H54 (cell line): Measurements from ENCODE around the gene DPP10.

Source experiments
- DNase-seq: peaks from one replicate; pipeline ENCODE4 v3.0.0; 2011; ENCODE audit warnings: low spot score, mixed read lengths; ENCODE audit not compliant: insufficient read length
- FAIRE-seq: peaks from 3 replicates; lab custom pipeline; 2011; peaks lifted over from hg19 to GRCh38; lab: Jason Lieb, UNC
- POLR2A ChIP-seq: IDR thresholded peaks from 2 replicates; pipeline ENCODE4 v1.6.1; 2011; ENCODE audit warnings: low read depth, mild to moderate bottlenecking, low read length

DPP10 gene

DNA sequence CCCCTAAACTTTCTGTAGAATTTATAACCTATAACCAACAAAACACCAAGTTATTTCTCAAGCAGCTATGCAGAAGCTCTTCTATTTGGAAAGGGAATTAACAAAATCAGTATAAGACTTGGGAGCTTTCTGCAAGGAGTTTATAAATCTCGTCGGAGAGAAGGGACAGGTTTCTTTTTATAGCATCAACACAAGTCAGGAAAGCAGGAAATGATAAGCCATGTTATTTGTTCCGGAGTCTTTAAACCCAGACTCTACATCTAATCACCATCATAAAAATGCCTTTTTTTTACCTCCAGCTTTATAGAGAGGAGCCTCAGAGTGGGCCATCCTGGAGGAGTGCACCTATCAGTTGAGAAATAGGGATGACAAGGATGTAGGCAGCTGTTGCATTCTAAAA lies 137.1 kb downstream of the DPP10 start:
- DNase-seq (no peak), FAIRE-seq (no peak)
- no peak for TF ChIP-seq POLR2A

DNA sequence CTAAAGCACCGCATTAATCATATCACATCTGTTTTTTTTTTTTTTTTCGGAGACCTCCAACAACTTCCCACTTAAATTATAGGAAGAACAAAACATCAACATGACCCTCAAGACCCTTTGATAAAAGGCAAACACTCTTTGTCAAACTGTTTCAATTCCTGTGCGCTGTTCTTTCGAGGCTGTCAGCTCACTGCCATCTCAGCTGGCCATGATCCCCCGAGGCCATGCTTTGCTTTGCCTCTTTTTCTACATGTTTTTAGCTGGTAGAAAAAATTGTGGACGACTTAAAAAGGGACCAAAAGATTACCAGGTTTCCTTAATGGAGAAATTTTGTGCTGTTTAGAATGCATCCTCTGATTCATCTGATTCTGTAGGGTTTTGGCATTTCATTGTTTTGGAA lies 138.2 kb downstream of the DPP10 start:
- no peak for FAIRE-seq

DNA sequence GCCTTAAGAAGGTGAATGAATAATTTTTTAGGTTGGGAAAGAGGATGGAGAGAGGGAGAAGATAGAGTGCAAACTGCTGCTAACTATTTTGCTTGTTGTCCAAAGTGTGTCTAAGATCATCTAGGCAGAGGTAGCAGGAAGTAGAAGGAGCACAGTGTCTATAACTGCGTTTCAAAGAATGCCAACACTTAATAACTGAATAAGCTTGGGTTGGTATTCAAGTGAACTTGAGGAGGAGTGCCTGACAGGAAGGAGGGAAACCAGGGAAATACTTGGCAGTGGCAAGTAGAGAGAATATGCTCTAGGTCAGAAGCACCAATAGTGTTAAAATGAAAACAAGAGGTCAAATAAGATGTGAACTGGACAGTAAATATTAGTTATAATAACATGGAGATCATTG lies 155.9 kb downstream of the DPP10 start:
- DNase-seq (no peak), FAIRE-seq (no peak)
- TF ChIP-seq POLR2A = no peak

More for the DNA sequence above, 138.2 kb downstream of the DPP10 start:
- no peak for TF ChIP-seq POLR2A
- DNase-seq = no peak

DNA sequence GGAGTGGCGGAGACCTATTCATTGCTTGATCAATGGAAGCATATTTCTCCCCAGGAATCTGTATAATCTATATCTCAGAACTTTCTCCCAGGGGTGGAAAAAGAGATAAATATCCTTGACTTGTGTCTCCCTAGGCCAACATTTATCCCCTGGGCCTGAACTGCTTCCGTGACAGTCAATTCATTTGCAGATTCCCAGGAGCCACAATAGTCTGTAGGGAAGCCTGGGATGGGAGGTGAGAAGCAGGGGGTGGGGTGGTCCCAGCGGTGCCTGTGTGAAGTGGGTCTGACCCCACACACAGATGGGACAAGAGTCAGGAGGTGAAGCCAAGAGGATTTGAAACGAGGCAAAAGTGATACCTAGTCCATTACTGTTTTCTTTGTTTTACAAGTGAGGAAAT lies 166.8 kb downstream of the DPP10 start:
- FAIRE-seq = no peak
- no peak for TF ChIP-seq POLR2A
- no peak for DNase-seq

DNA sequence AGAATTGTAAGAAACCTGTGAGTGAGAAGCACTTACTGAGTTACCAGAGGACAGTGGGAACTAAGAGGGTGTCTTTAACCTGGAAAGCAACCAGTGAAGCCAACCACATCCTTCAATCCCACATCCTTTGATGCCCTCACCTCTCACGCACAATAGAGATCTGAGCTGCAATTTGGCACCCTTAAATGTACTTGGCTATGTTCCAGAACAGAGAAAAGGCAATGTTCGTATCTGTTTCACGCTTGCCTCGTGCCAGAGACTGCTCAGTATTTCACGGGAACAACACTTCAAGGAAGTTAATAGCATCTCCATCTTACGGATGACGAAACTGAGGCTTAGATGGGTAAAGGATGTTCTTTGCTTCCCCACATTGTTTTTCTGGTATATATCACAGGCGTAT lies 167.4 kb downstream of the DPP10 start:
- DNase-seq = no peak
- TF ChIP-seq POLR2A = no peak
- no peak for FAIRE-seq

DNA sequence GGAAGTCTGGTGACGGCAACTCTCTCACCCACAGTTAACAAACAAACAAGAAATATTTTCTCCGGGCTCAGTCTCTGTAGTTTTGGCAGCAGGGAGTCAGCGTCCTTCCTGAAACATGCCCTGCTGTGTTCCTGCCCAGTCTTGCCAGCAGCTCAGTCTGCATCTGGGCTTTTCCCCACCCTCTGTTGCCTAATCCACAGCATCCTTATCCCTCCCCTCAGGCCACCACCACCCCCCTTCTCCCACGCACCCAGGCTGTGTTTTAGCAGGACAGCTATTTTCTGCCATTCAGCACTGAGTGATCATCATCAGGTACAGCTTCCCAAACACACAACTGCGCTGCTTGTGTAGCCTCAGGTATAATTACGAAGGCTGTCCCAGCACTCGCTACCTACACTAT lies 168.2 kb downstream of the DPP10 start:
- FAIRE-seq (no peak), DNase-seq (no peak)
- TF ChIP-seq POLR2A = no peak

DNA sequence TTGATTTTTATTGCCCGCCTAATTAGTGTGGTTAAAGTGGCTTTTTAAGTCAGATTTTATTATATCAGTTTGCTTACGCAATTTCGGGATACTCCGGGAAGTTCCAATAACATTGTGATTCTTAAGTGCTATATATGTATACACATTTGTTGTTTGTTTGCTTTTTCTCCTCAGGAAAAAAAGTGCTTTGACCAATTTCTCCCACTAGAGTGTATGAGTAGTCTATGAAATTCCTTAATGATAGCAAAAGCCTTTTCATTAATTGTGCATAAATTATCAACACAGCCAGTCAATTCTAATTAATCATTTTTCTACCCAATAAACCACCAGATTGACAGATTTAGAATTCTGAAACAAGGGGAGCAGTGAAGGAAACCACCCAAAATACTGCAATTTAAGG lies 172.2 kb downstream of the DPP10 start:
- DNase-seq = no peak
- no peak for FAIRE-seq
- no peak for TF ChIP-seq POLR2A

DNA sequence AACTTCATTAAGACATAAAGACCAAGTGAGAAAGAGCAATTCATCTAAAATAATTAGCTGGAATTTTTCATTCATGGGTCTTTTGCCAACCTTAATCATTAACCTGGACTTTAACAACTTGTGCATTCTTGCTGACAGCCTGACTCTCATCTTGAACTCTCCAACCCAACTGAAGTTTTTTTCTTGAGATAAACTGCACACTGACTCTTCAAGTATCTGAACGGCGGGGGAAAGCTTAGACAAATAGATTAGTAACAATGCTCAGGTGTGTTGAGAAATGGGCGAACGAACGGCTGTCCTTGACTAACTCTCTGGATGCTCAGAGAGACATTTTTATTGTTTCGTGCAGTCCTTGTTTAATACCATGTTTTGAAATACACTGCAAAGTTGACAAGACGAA lies 186.0 kb downstream of the DPP10 start:
- no peak for DNase-seq
- TF ChIP-seq POLR2A = no peak
- no peak for FAIRE-seq

DNA sequence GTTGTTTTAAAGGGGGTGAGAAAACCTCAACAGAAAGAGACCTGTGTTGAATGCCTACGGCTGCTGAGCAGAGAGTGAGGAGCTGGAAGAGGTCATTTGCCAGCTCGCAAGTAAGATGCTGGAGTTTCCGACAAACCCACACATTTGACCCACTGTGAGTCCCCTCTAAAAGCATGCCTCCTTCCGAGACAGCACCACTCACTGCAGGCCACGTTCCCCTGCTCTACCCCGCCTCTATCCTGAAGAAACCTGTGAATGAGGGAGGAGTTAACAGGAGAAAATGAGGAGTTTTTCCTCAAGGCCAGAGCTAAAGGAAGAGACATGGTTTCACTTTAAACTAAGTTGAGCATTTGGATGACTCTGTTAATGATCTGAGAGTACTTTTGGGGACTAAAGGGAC lies 188.7 kb downstream of the DPP10 start:
- DNase-seq = no peak
- TF ChIP-seq POLR2A = no peak
- FAIRE-seq = no peak

DNA sequence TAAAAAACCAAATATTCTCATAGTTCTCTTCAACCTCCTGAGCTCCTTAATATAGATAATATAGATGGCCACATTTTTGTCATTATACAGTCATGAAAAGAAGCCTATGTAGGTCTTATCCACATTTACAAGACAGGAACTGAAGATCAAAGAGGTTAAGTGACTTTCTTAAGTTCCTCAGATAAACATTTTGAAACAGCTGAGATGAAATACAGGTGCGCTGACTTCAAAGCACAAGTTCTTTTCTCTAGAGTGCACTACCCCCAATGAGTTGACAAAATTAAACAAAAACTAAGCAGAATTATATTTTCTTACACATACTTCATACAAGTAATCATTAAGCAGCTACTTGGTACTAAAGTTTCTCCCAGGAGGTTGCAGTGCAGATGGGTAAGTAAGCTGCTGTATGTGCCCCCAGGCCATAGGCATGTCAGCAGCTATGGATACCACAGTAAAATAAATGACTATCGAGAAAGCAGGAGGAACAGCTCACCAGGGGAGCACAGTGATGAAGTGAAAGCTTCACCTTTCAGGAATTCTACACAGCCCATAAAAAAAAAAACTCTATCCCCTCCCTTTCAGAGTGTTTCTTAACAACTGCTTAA lies 199.8 kb downstream of the DPP10 start:
- FAIRE-seq = no peak
- no peak for DNase-seq
- TF ChIP-seq POLR2A = no peak

DNA sequence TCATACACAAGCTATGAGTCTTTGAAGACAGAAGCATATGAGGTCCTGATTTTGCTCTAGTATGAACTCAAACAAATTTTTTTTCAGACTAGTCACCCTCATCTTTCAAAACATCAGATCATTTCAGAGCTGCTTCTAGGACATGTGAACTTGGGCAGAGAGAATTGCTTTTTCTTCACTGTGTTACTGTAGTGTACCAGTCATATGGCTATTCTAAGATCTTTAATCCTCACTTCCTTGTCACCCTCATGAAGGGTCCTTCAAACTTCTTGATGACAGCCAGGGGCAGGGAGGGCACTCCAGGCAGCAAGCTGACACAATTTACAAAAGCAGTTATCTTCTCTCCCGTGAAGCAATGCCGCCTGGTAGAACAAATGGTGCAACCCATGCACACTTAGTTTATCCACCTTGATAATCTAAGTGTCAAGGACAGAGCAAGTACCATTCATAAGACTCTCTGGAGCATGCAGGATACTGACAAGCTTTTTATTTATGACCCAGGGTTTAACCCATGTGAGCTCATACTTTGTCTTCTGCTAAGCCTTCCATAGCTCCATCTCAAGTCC lies 200.6 kb downstream of the DPP10 start:
- no peak for DNase-seq
- no peak for FAIRE-seq
- TF ChIP-seq POLR2A = no peak

DNA sequence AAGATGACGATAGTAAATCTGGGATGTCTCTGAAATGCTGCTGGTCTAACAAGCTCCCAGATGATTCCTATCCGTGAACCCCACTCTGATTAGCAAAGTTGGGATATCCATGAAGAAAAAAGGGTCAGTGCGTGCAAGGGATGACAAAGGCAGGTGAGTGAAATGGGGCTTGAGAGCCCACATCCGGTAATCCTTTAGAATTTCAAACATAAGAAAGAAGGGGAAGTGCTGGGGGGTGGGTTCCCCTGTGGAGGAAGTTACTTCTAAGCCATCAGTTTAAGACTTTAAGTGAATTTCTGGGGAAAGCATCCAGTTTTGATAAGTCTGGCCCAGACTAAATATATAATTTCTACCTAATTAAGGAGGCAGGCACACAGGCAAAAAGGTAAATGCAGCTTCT lies 209.5 kb downstream of the DPP10 start:
- no peak for TF ChIP-seq POLR2A
- no peak for DNase-seq
- FAIRE-seq = no peak

DNA sequence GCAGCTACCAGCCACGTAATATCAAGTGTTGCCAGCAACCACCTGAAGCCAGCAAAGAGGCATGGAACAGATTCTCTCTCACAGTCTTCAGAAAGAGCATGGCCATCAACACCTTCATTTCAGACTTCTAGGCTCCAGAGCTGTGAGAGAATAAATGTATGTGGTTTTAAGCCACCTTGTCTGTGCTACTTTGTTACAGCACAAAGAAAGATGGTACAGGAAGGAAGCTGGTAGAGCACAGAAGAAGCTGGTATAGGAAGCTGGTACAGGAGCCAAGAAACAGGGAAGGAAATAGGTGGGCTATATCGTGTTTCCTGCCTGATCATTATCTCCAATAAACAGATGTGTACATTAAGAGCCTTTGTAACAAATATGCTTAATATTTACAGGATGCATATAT lies 217.4 kb downstream of the DPP10 start:
- DNase-seq = no peak
- no peak for TF ChIP-seq POLR2A
- no peak for FAIRE-seq

DNA sequence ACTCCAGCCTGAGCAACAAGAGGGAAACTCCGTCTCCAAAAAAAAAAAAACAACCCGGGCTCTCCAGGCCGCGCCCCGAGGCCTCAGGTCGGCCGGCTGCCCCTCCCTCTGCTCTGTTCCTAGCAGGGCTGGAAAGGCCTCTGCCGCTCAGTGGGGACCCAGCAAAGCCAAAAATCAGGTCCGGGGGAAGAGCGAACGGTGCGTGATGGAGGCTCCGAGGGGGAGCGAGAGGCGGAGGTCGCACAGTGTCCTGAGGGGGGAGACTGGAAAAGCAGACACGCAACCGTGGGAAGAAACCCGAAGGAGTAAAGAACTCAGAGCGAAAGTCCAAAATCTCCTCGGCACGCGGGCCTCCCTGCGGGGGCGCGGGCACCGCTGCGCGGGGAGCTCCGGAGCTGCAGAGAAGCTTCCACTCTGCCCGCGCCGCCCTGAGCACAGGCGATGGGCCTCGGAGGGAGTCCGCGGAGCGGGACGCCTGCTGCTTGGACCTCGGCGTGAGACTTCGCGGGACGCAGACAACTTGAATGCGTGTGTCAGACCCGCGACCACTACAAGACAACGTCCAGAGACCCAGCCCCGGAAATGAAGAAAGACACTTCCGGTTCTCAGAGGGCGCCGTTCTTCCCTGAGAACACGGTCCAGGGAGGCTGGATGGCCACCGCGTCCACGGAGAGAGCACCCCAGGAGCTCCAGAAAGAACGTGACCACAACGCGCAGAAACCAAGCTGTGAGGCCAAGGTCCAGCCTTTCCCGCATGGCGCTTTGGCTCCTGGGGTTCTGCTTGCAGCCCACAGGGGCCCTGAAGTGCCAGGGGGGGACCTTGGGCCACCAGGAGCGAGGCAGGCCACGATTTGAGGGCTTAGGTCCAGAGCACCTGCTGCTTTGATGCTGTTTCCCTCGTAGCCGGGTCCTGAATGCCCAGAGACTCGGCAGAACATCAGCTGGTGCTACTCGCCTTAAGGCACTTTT lies 219.8 kb downstream of the DPP10 start:
- FAIRE-seq (no peak), DNase-seq (no peak)
- TF ChIP-seq POLR2A = no peak
